OCI-LY7 (cell line): ENCODE data around the gene TMEM269.

ENCODE experiments used
- EZH2phosphoT487 ChIP-seq: fragments of 200-600 bp; sonication (generic); IDR thresholded peaks from 2 replicates; pipeline ENCODE4 v1.6.1; 2018; ENCODE audit warnings: low read depth, borderline replicate concordance, mild to moderate bottlenecking, mixed run types, antibody characterized with exemption, low read length, moderate library complexity, mixed read lengths
- TF ChIP-seq, protein P1 (sequence below): fragments of 200-600 bp; sonication (generic); conservative IDR thresholded peaks from 2 replicates; pipeline ENCODE4 v1.5.1; 2014; ENCODE audit warnings: mild to moderate bottlenecking, antibody characterized with exemption, low read length, moderate library complexity, mixed read lengths

DNA sequence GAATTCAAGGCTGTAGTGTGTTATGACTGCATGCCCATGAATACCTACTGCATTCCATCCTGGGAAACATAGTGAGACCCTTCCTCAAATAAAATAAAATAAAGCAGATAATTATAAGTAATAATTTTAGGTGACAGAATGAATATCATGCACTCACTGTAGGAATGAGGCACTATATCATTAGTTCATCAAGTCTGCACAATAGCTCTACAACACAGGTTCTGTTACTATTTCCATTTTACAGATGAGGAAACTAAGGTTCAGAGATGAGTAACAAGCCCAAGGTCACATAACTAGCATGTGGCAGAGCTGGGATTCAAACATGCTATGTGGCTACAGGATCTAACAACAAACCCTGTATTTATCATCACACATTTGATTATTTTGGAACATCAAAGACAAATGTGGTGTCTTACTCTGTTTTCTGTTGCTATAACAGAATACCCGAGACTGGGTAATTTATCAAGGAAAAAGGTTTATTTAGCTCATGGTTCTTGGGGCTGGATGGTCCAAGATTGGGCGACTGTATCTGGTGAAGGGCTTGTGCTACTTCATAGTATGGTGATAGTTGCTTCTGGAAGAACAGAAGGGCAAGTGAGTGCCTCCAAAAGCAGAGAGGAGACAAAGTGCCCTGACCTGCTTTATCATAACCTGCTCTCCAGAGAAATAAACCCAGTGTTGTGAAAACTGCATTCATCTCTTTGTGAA lies 56.8 kb downstream of the TMEM269 start:
- TF ChIP-seq, protein P1, sequence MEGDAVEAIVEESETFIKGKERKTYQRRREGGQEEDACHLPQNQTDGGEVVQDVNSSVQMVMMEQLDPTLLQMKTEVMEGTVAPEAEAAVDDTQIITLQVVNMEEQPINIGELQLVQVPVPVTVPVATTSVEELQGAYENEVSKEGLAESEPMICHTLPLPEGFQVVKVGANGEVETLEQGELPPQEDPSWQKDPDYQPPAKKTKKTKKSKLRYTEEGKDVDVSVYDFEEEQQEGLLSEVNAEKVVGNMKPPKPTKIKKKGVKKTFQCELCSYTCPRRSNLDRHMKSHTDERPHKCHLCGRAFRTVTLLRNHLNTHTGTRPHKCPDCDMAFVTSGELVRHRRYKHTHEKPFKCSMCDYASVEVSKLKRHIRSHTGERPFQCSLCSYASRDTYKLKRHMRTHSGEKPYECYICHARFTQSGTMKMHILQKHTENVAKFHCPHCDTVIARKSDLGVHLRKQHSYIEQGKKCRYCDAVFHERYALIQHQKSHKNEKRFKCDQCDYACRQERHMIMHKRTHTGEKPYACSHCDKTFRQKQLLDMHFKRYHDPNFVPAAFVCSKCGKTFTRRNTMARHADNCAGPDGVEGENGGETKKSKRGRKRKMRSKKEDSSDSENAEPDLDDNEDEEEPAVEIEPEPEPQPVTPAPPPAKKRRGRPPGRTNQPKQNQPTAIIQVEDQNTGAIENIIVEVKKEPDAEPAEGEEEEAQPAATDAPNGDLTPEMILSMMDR = no peak
- TF ChIP-seq EZH2phosphoT487 = no peak
